Mesothelial cell of epicardium (in vitro differentiated cells): ENCODE measurements around the gene RAB34. TPM values are rescaled to one million over a fixed set of nuclear protein-coding genes. Genes with fewer than 3 reads are reported as not detected.

Source experiments
- DNase-seq, 2 experiments: peaks; one replicate each; pipeline ENCODE4 v3.0.0; 2021; ENCODE audit warnings: low spot score in 2 of 2; ENCODE audit not compliant: unreplicated experiment in 2 of 2
- H3K27ac Mint-ChIP-seq: 2 replicates; pipeline ENCODE4 v1.8.0; 2021; ENCODE audit warnings: mixed read lengths
- H3K27me3 Mint-ChIP-seq: 2 replicates; pipeline ENCODE4 v1.8.0; 2021; ENCODE audit warnings: low read depth, mixed read lengths
- H3K36me3 Mint-ChIP-seq: 2 replicates; pipeline ENCODE4 v1.8.0; 2021; ENCODE audit warnings: mixed read lengths
- H3K4me1 Mint-ChIP-seq: 2 replicates; pipeline ENCODE4 v1.8.0; 2021; ENCODE audit warnings: mixed read lengths
- H3K4me3 Mint-ChIP-seq: 2 replicates; pipeline ENCODE4 v1.8.0; 2021; ENCODE audit warnings: mild to moderate bottlenecking, moderate library complexity, mixed read lengths
- H3K9me3 Mint-ChIP-seq: 2 replicates; pipeline ENCODE4 v1.8.0; 2021; ENCODE audit warnings: mixed read lengths
- CTCF ChIP-seq: fragments of 200-600 bp; sonication (generic); IDR thresholded peaks from one replicate; pipeline ENCODE4 v1.5.0; 2021; ENCODE audit warnings: antibody characterized with exemption; ENCODE audit not compliant: unreplicated experiment
- total RNA-seq: library from RNA; stranded (reverse); gene quantifications from 3 replicates; pipeline ENCODE4 v1.2.1, GENCODE V29; 2021

The RAB34 gene
- total RNA-seq, 1 donor from 2014 or later: 172 TPM

GRCh38 chr17:28711723-28712031, 6.0 kb downstream of the RAB34 start, which contains the start of gene PROCA1:
Gene PROCA1 (minus strand): TSS chr17:28711888. CDS start chr17:28711660, 228 bp downstream.
- TF ChIP-seq CTCF: no peak
- H3K4me1 Mint-ChIP-seq: peaks cover 36% of the 10 kb centered on the region
- H3K36me3 Mint-ChIP-seq: peaks cover 18% of the 10 kb centered on the region
- H3K4me3 Mint-ChIP-seq: peak within 1 kb of the TSS; percentile 83
- H3K9me3 Mint-ChIP-seq: no peaks in the 10 kb centered on the region
- no peaks in the 10 kb centered on the region for H3K27me3 Mint-ChIP-seq
- H3K27ac Mint-ChIP-seq: peak within 1 kb of the TSS; percentile 99
- DNase-seq: no peak

- peaks cover 18% of the 10 kb centered on the region for H3K36me3 Mint-ChIP-seq
- DNase-seq: peak; percentile 87 to 96
- peaks cover 31% of the 10 kb centered on the region for H3K4me1 Mint-ChIP-seq
- H3K4me3 Mint-ChIP-seq: peak overlapping the region; percentile 83
- peak overlapping the region; percentile 99 for H3K27ac Mint-ChIP-seq
- no peak for TF ChIP-seq CTCF
- no peaks in the 10 kb centered on the region for H3K9me3 Mint-ChIP-seq
- no peaks in the 10 kb centered on the region for H3K27me3 Mint-ChIP-seq
Measured at GRCh38 chr17:28710861-28711722, 6.6 kb downstream of the RAB34 start.

GRCh38 chr17:28707339-28707720, 10.3 kb downstream of the RAB34 start:
- H3K36me3 Mint-ChIP-seq: peaks cover 8% of the 10 kb centered on the region
- H3K4me3 Mint-ChIP-seq: no peak overlapping the region
- no peak overlapping the region for H3K27ac Mint-ChIP-seq
- H3K9me3 Mint-ChIP-seq: no peaks in the 10 kb centered on the region
- H3K27me3 Mint-ChIP-seq: no peaks in the 10 kb centered on the region
- peaks cover 17% of the 10 kb centered on the region for H3K4me1 Mint-ChIP-seq
- TF ChIP-seq CTCF: no peak
- DNase-seq: no peak

- no peak for DNase-seq
- Mint-ChIP-seq H3K36me3 (peaks cover 10% of the 10 kb centered on the region), H3K9me3 (no peaks in the 10 kb centered on the region), H3K27me3 (no peaks in the 10 kb centered on the region), H3K27ac (no peak overlapping the region), H3K4me1 (peaks cover 10% of the 10 kb centered on the region), H3K4me3 (no peak overlapping the region)
- TF ChIP-seq CTCF: no peak
Measured at GRCh38 chr17:28706471-28707338, 11.0 kb downstream of the RAB34 start.

- Mint-ChIP-seq H3K4me1 (peaks cover 6% of the 10 kb centered on the region), H3K27me3 (no peaks in the 10 kb centered on the region), H3K9me3 (no peaks in the 10 kb centered on the region), H3K4me3 (no peak overlapping the region), H3K36me3 (peaks cover 15% of the 10 kb centered on the region), H3K27ac (peak overlapping the region; percentile 67)
- DNase-seq: no peak
- TF ChIP-seq CTCF: no peak
Measured at GRCh38 chr17:28705728-28706334, 11.8 kb downstream of the RAB34 start.
